H1 (cell line): ENCODE measurements around the gene SLC36A2. TPM values are rescaled to one million over a fixed set of nuclear protein-coding genes. Genes with fewer than 3 reads are reported as not detected.

ENCODE experiments used
- CTCF ChIA-PET: fragments of 300-600 bp; sonication (Branson Sonifier 250); formaldehyde crosslinking; loops from one replicate; lab custom pipeline; 2021; ENCODE audit not compliant: partially characterized antibody; lab: Charles Lee
- POLR2A ChIA-PET: fragments of 300-600 bp; sonication (Branson Sonifier 250); formaldehyde crosslinking; loops from one replicate; lab custom pipeline; 2021; ENCODE audit warnings: inconsistent platforms; ENCODE audit not compliant: partially characterized antibody; lab: Charles Lee
- DNase-seq, 2 experiments: peaks; one replicate each; pipeline versions ENCODE4 v3.0.0 to v3.0.0-alpha.2; 2010 to 2022; ENCODE audit warnings: low spot score in 2 of 2, low read depth in 1 of 2, mixed read lengths in 1 of 2
- FAIRE-seq: peaks from 2 replicates; lab custom pipeline; 2011; peaks lifted over from hg19 to GRCh38; lab: Jason Lieb, UNC
- H2AFZ ChIP-seq: 2 replicates; pipeline ENCODE4 v1.8.1; 2012; ENCODE audit warnings: low read length, inconsistent platforms
- H2AK5ac ChIP-seq: 2 replicates; pipeline ENCODE4 v1.6.1; 2013; ENCODE audit warnings: low read depth, low read length
- H2BK120ac ChIP-seq: replicated peaks from 2 replicates; pipeline ENCODE3; 2013; ENCODE audit warnings: low read depth, low read length, inconsistent platforms
- H2BK12ac ChIP-seq: 2 replicates; pipeline ENCODE4 v1.6.1; 2013; ENCODE audit warnings: low read depth, low read length
- H2BK15ac ChIP-seq: 2 replicates; pipeline ENCODE4 v1.6.1; 2013; ENCODE audit warnings: low read length
- H2BK20ac ChIP-seq: 2 replicates; pipeline ENCODE4 v1.6.1; 2013; ENCODE audit warnings: low read length
- H2BK5ac ChIP-seq: 2 replicates; pipeline ENCODE4 v1.6.1; 2013; ENCODE audit warnings: low read depth, low read length
- H3K14ac ChIP-seq: 2 replicates; pipeline ENCODE4 v1.6.1; 2013; ENCODE audit warnings: inconsistent platforms; ENCODE audit not compliant: insufficient read length
- H3K18ac ChIP-seq: 2 replicates; pipeline ENCODE4 v1.6.1; 2013; ENCODE audit warnings: low read length; ENCODE audit errors: extremely low read depth
- H3K23ac ChIP-seq: 2 replicates; pipeline ENCODE4 v1.6.1; 2013; ENCODE audit warnings: inconsistent platforms; ENCODE audit not compliant: insufficient read length
- H3K23me2 ChIP-seq: 2 replicates; pipeline ENCODE4 v1.6.1; 2013; ENCODE audit warnings: low read depth, low read length
- H3K27ac ChIP-seq: 2 replicates; pipeline ENCODE4 v1.6.1; 2011; ENCODE audit warnings: low read depth, low read length, inconsistent platforms
- H3K27me3 ChIP-seq, 4 experiments: replicated peaks in 1 of 4; 1 replicate in 1 of 4; 2 replicates in 3 of 4; pipeline versions ENCODE4 v1.6.1 to v1.8.1; 2011 to 2013; ENCODE audit warnings: low read length in 3 of 4, mild to moderate bottlenecking in 3 of 4, inconsistent platforms in 2 of 4, mixed read lengths in 2 of 4, moderate library complexity in 1 of 4; ENCODE audit not compliant: control insufficient read depth in 3 of 4, insufficient read depth in 3 of 4; ENCODE audit errors: extremely low read depth in 1 of 4
- H3K36me3 ChIP-seq, 4 experiments: 2 replicates each; pipeline versions ENCODE4 v1.6.1 to v1.8.1; 2011 to 2013; ENCODE audit warnings: mild to moderate bottlenecking in 4 of 4, low read length in 3 of 4, moderate library complexity in 2 of 4, control low read depth in 1 of 4, inconsistent platforms in 1 of 4; ENCODE audit not compliant: insufficient read depth in 4 of 4, control insufficient read depth in 2 of 4
- H3K4ac ChIP-seq: replicated peaks from 2 replicates; pipeline ENCODE3; 2013; ENCODE audit warnings: low read length, low read depth, mixed read lengths, inconsistent platforms; ENCODE audit not compliant: insufficient read length
- H3K4me1 ChIP-seq, 4 experiments: replicated peaks in 1 of 4; 1 replicate in 1 of 4; 2 replicates in 3 of 4; pipeline versions ENCODE4 v1.6.1 to v1.8.1; 2011 to 2013; ENCODE audit warnings: low read length in 3 of 4, inconsistent platforms in 2 of 4, mixed read lengths in 1 of 4; ENCODE audit not compliant: insufficient read depth in 4 of 4, control insufficient read depth in 3 of 4
- H3K4me2 ChIP-seq, 2 experiments: 2 replicates each; pipeline versions ENCODE4 v1.6.1 to v1.8.1; 2011 to 2013; ENCODE audit warnings: low read depth in 2 of 2, low read length in 2 of 2, control low read depth in 1 of 2, inconsistent platforms in 1 of 2, mild to moderate bottlenecking in 1 of 2; ENCODE audit not compliant: insufficient read depth in 1 of 2
- H3K4me3 ChIP-seq, 4 experiments: fragments of 200-600, 300-600 bp in 1 of 4; sonication (generic), shearing (Covaris generic), sonication (Bioruptor Twin) in 1 of 4; 2 replicates each; pipeline versions ENCODE4 v1.5.1 to v1.8.1; 2011 to 2016; ENCODE audit warnings: low read length in 4 of 4, low read depth in 3 of 4, control low read depth in 2 of 4, inconsistent platforms in 2 of 4, mild to moderate bottlenecking in 2 of 4, mixed read lengths in 1 of 4, moderate library complexity in 1 of 4; ENCODE audit not compliant: insufficient read depth in 2 of 4; ENCODE audit errors: extremely low read depth in 1 of 4
- H3K56ac ChIP-seq: replicated peaks from 2 replicates; pipeline ENCODE3; 2013; ENCODE audit warnings: low read depth, mild to moderate bottlenecking, mixed read lengths, low read length, inconsistent platforms; ENCODE audit not compliant: insufficient read length
- H3K79me1 ChIP-seq: 2 replicates; pipeline ENCODE4 v1.6.1; 2013; ENCODE audit warnings: low read depth, low read length, control low read depth
- H3K79me2 ChIP-seq, 2 experiments: 2 replicates each; pipeline versions ENCODE4 v1.6.1 to v1.8.1; 2012 to 2013; ENCODE audit warnings: low read length in 2 of 2, mild to moderate bottlenecking in 2 of 2, inconsistent platforms in 1 of 2; ENCODE audit not compliant: insufficient read depth in 2 of 2, control insufficient read depth in 1 of 2
- H3K9ac ChIP-seq, 4 experiments: replicated peaks in 1 of 4; 1 replicate in 1 of 4; 2 replicates in 3 of 4; pipeline versions ENCODE4 v1.6.1 to v1.8.1; 2011 to 2013; ENCODE audit warnings: low read depth in 3 of 4, low read length in 3 of 4, control low read depth in 2 of 4, mild to moderate bottlenecking in 2 of 4, moderate library complexity in 2 of 4, inconsistent platforms in 1 of 4; ENCODE audit errors: extremely low read depth in 1 of 4
- H3K9me3 ChIP-seq, 2 experiments: 2 replicates each; pipeline versions ENCODE4 v1.6.1 to v1.8.1; 2012 to 2013; ENCODE audit warnings: mild to moderate bottlenecking in 2 of 2, moderate library complexity in 2 of 2, control low read depth in 1 of 2, inconsistent platforms in 1 of 2, low read depth in 1 of 2, low read length in 1 of 2, mixed read lengths in 1 of 2; ENCODE audit not compliant: insufficient read depth in 2 of 2
- H4K20me1 ChIP-seq, 2 experiments: replicated peaks in 1 of 2; 2 replicates each; pipeline versions ENCODE3 to v1.8.1; 2011 to 2013; ENCODE audit warnings: inconsistent platforms in 2 of 2, low read length in 2 of 2, mild to moderate bottlenecking in 1 of 2; ENCODE audit not compliant: insufficient read depth in 2 of 2, control insufficient read depth in 1 of 2
- H4K5ac ChIP-seq: 2 replicates; pipeline ENCODE4 v1.6.1; 2013; ENCODE audit warnings: low read length, low read depth, mixed read lengths, inconsistent platforms; ENCODE audit not compliant: insufficient read length
- H4K8ac ChIP-seq: 2 replicates; pipeline ENCODE4 v1.8.0; 2013; ENCODE audit warnings: mild to moderate bottlenecking, moderate library complexity, low read length, inconsistent platforms; ENCODE audit not compliant: insufficient read depth; ENCODE audit errors: extremely low read depth
- H4K91ac ChIP-seq: replicated peaks from 2 replicates; pipeline ENCODE3; 2013; ENCODE audit warnings: low read length, mixed read lengths, inconsistent platforms; ENCODE audit not compliant: insufficient read length
- ASH2L ChIP-seq: fragments of 200-600, 300-600 bp; sonication (generic); IDR thresholded peaks from one replicate; pipeline ENCODE4 v1.7.1; 2017; ENCODE audit warnings: low read length
- CHD1 ChIP-seq: IDR thresholded peaks from 2 replicates; pipeline ENCODE4 v1.6.1; 2012; ENCODE audit warnings: low read depth, low read length, improper control_type of control experiment
- FOSL1 ChIP-seq: IDR thresholded peaks from 2 replicates; pipeline ENCODE4 v1.6.1; 2011; ENCODE audit warnings: mild to moderate bottlenecking, low read depth, low read length, moderate library complexity; ENCODE audit not compliant: insufficient read depth
- KDM1A ChIP-seq: fragments of 200-600, 300-600 bp; sonication (generic); IDR thresholded peaks from 2 replicates; pipeline ENCODE4 v1.7.1; 2016; ENCODE audit warnings: mild to moderate bottlenecking, low read length, borderline replicate concordance
- KDM4A ChIP-seq: IDR thresholded peaks from one replicate; pipeline ENCODE4 v1.7.1; 2012; ENCODE audit warnings: low read depth, mild to moderate bottlenecking, moderate library complexity, low read length, inconsistent platforms; ENCODE audit not compliant: severe bottlenecking
- KDM5A ChIP-seq: fragments of 200-600 bp; IDR thresholded peaks from 2 replicates; pipeline ENCODE4 v1.7.1; 2012; ENCODE audit warnings: mild to moderate bottlenecking, low read length, inconsistent platforms, mixed read lengths
- SP2 ChIP-seq: IDR thresholded peaks from 2 replicates; pipeline ENCODE4 v1.6.1; 2012; ENCODE audit warnings: mild to moderate bottlenecking, low read length, inconsistent platforms
- polyA plus RNA-seq, 7 experiments: library from polyadenylated mRNA; depleted of rRNA in 3 of 7; stranded (reverse) in 5 of 7; unstranded in 2 of 7; fragments of >200 nt in 5 of 7; fragments of 200-250 nt in 2 of 7; gene quantifications; 1 replicate in 5 of 7; 2 replicates in 1 of 7; 4 replicates in 1 of 7; pipeline versions ENCODE4 v1.2.1 to v1.2.3, GENCODE V29; 2011 to 2013; ENCODE audit warnings: missing spikeins in 2 of 7, mixed read lengths in 2 of 7
- total RNA-seq: library from RNA; stranded (reverse); fragmentation: NEBNext Ultra II Directional; extraction: Animal tissue kit (Norgen Biotek cat#: 25700); gene quantifications from 2 replicates; pipeline ENCODE4 v1.2.1, GENCODE V29; 2021

The SLC36A2 gene
- total and polyA plus RNA-seq, 2 of the 8 experiments (the other 6 are each of a cell fraction or from before 2014, with no cell fraction given): 0.30 TPM; not detected in 1

- H2BK5ac ChIP-seq: no peak overlapping the region
- no peak overlapping the region for H4K91ac ChIP-seq
- H2BK12ac ChIP-seq: no peak overlapping the region
- no peak overlapping the region for H4K5ac ChIP-seq
- H3K79me2 ChIP-seq: no peaks in the 10 kb centered on the region
- H3K9ac ChIP-seq: no peak overlapping the region
- H3K23me2 ChIP-seq: no peaks in the 10 kb centered on the region
- no peak overlapping the region for H2BK15ac ChIP-seq
- H3K4ac ChIP-seq: no peak overlapping the region
- no peak overlapping the region for H2AFZ ChIP-seq
- no peak overlapping the region for H2BK120ac ChIP-seq
- H3K4me2 ChIP-seq: no peak overlapping the region
- no peak overlapping the region for H3K14ac ChIP-seq
- no peak overlapping the region for H2BK20ac ChIP-seq
- POLR2A ChIA-PET: no interaction called here
- FAIRE-seq (no peak), DNase-seq (no peak)
- no peak overlapping the region for H3K23ac ChIP-seq
- H2AK5ac ChIP-seq: no peak overlapping the region
- H3K56ac ChIP-seq: no peak overlapping the region
- H4K20me1 ChIP-seq: no peaks in the 10 kb centered on the region
- no peak overlapping the region for H3K27ac ChIP-seq
- H3K79me1 ChIP-seq: no peaks in the 10 kb centered on the region
- no peak overlapping the region for H3K4me3 ChIP-seq
- peaks cover 0 to 10% (median 5%) of the 10 kb centered on the region in 4 experiments; a peak in 5 of 8 replicates for H3K36me3 ChIP-seq
- no peak overlapping the region for H4K8ac ChIP-seq
- CTCF ChIA-PET: no interaction called here
- no peak overlapping the region for H3K18ac ChIP-seq
- no peaks in the 10 kb centered on the region for H3K9me3 ChIP-seq
- H3K4me1 ChIP-seq: no peaks in the 10 kb centered on the region
- no peaks in the 10 kb centered on the region for H3K27me3 ChIP-seq
- TF ChIP-seq CHD1 (no peak), ASH2L (no peak), SP2 (no peak), FOSL1 (no peak), KDM5A (no peak), KDM1A (no peak), KDM4A (no peak)
Measured at GRCh38 chr5:151271336-151271735, 76.0 kb downstream of the SLC36A2 start.
